HG03439 (cell line): ENCODE results near the gene HCAR2.
"Not testable (repeated sequence)": the region's sequence is repeated elsewhere in the genome, so short reads cannot be mapped to it uniquely, and the experiment has no call there.

Experiments
- ATAC-seq: cut with Tn5 transposase; IDR thresholded peaks from one replicate; pipeline ENCODE4 v1.9.1; 2021; ENCODE audit warnings: mild to moderate bottlenecking, moderate library complexity; ENCODE audit not compliant: unreplicated experiment

HCAR2 gene

GRCh38 chr12:122721057-122721545, 17.9 kb upstream of the HCAR2 start:
- no peak for ATAC-seq

- not testable (repeated sequence) for ATAC-seq
These were observed 13.5 kb upstream of the HCAR2 start, which contains the start of gene HCAR3 for GRCh38 chr12:122716658-122717057. Gene HCAR3, minus strand, starts transcription at chr12:122716811. Its CDS starts 74 bp downstream, at chr12:122716737.

GRCh38 chr12:122715211-122715610, 12.1 kb upstream of the HCAR2 start:
- not testable (repeated sequence) for ATAC-seq

GRCh38 chr12:122713491-122714188, 10.5 kb upstream of the HCAR2 start:
- ATAC-seq: not testable (repeated sequence)

- ATAC-seq: not testable (repeated sequence)
These were observed 8.1 kb upstream of the HCAR2 start for GRCh38 chr12:122711266-122711665.

- not testable (repeated sequence) for ATAC-seq
These were observed 7.2 kb upstream of the HCAR2 start for GRCh38 chr12:122710341-122710740.

GRCh38 chr12:122709287-122709686, 6.1 kb upstream of the HCAR2 start:
- not testable (repeated sequence) for ATAC-seq

- ATAC-seq: not testable (repeated sequence)
These were observed 684 bp upstream of the HCAR2 start for GRCh38 chr12:122703841-122704240.

- not testable (repeated sequence) for ATAC-seq
These were observed 1.7 kb downstream of the HCAR2 start for GRCh38 chr12:122701481-122701880.

- ATAC-seq: not testable (repeated sequence)
These were observed 3.0 kb downstream of the HCAR2 start for GRCh38 chr12:122700038-122700710.

GRCh38 chr12:122696922-122697321, 6.2 kb downstream of the HCAR2 start:
- not testable (repeated sequence) for ATAC-seq

GRCh38 chr12:122691566-122691965, 11.6 kb downstream of the HCAR2 start:
- ATAC-seq: no peak

GRCh38 chr12:122688291-122688690, 14.9 kb downstream of the HCAR2 start:
- ATAC-seq: no peak

- ATAC-seq: no peak
These were observed 16.1 kb downstream of the HCAR2 start for GRCh38 chr12:122687086-122687485.

GRCh38 chr12:122686538-122686937, 16.6 kb downstream of the HCAR2 start:
- no peak for ATAC-seq

- ATAC-seq: no peak
These were observed 18.8 kb downstream of the HCAR2 start for GRCh38 chr12:122684297-122684813.

- ATAC-seq: no peak
These were observed 21.3 kb downstream of the HCAR2 start for GRCh38 chr12:122681814-122682213.

- ATAC-seq: not testable (repeated sequence)
These were observed 22.2 kb downstream of the HCAR2 start for GRCh38 chr12:122680989-122681388.

- ATAC-seq: not testable (repeated sequence)
These were observed 26.4 kb downstream of the HCAR2 start for GRCh38 chr12:122676781-122677180.

- not testable (repeated sequence) for ATAC-seq
These were observed 27.1 kb downstream of the HCAR2 start for GRCh38 chr12:122676015-122676414.

GRCh38 chr12:122672515-122672914, 30.6 kb downstream of the HCAR2 start:
- ATAC-seq: no peak
